ENCODE results near the gene PLK2. TPM values are rescaled to one million over a fixed set of nuclear protein-coding genes. Genes with fewer than 3 reads are reported as not detected.

The PLK2 gene
- total RNA-seq, 4 donors from 2014 or later: 18.2 to 61.4 (median 36.4) TPM

DNA sequence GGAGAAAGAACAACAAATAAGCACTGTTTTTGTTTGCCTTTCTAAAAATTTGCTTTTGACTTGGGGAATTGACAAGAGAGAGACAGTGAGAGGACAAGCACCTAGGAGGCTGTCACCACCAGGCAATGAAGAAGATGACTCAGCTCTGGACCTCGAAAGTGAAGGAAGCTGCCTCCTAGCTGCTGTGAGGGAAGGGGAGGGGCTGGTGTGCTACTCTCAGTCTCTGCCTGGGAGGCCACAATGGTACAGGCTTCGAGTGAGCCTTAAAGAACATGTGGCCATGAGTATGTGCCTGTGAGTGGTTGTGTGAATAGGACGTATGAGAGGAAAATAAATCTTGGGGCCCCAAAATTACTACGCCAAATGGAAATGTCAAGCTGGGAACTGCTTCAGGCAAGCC, 7.1 kb upstream of the PLK2 start:
- no peak for ATAC-seq
- Histone ChIP-seq H3K36me3 (no peaks in the 10 kb centered on the region), H3K27ac (no peak overlapping the region), H3K4me3 (no peak overlapping the region), H3K27me3 (no peaks in the 10 kb centered on the region), H3K9me3 (no peaks in the 10 kb centered on the region), H3K4me1 (peaks cover 0 to 7% (median 0%) of the 10 kb centered on the region in 3 donors)
- TF ChIP-seq POLR2A (IDR thresholded peaks at IDR 0.05) (no peak), POLR2AphosphoS5 (IDR thresholded peaks at IDR 0.05) (no peak), EP300 (IDR thresholded peaks at IDR 0.05) (no peak), CTCF (IDR thresholded peaks at IDR 0.05) (no peak)
- 45 to 55% methylated on average over 4 of the region's 4 CpGs for WGBS, 2 donors (ENCODE audit: low coverage in 1 of 2)

GRCh38 chr5:58462623-58463230, 2.8 kb upstream of the PLK2 start:
- 2 to 10% methylated on average over 4 of the region's 4 CpGs for WGBS, 2 donors (ENCODE audit: low coverage in 1 of 2)
- Histone ChIP-seq H3K9me3 (no peaks in the 10 kb centered on the region), H3K4me3 (no peak overlapping the region), H3K27me3 (no peaks in the 10 kb centered on the region), H3K36me3 (no peaks in the 10 kb centered on the region), H3K27ac (no peak overlapping the region), H3K4me1 (peaks cover 0 to 24% (median 0%) of the 10 kb centered on the region in 3 donors)
- TF ChIP-seq CTCF (IDR thresholded peaks at IDR 0.05): peak; percentile 51 to 78 (median 72)
- TF ChIP-seq POLR2A (IDR thresholded peaks at IDR 0.05): no peak
- no peak for ATAC-seq

GRCh38 chr5:58462154-58462553, 2.3 kb upstream of the PLK2 start:
- peaks cover 0 to 24% (median 0%) of the 10 kb centered on the region in 3 donors for H3K4me1 ChIP-seq
- no peak overlapping the region for H3K4me3 ChIP-seq
- no peaks in the 10 kb centered on the region for H3K9me3 ChIP-seq
- 51 to 69% methylated on average over 3 of the region's 3 CpGs for WGBS, 2 donors (ENCODE audit: low coverage in 1 of 2)
- H3K27me3 ChIP-seq: no peaks in the 10 kb centered on the region
- peak overlapping the region in 1 of 4 donors; percentile 11 for H3K27ac ChIP-seq
- TF ChIP-seq CTCF (IDR thresholded peaks at IDR 0.05) (no peak), POLR2AphosphoS5 (IDR thresholded peaks at IDR 0.05) (no peak)
- no peak for ATAC-seq
- no peaks in the 10 kb centered on the region for H3K36me3 ChIP-seq

DNA sequence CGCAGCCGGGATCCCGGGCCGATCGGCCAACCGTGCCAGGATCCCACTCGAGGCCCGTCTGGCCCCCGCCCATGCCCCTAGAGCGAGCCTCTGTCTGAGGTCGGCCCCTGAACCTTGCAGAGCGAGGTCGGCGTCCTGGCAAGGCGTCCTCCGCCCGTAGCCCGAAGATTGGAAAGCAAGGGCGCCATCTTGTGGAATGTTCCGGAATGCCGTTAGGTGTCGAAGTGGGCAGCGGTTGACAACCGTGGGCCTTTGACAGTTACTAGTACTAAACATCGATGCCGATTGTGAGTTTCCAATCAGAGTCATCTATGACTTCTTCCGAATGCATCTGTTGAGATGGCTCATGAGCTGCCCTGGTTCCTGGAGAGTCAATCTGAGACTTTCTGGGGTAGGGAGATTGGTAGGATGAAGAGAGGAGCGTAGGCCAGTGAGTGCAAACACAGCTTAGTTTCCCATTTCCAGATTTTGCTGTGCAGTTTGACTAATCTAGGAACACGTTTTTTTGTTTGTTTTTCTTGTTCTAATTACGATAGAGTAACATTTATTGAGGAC, 923 bp upstream of the PLK2 start:
- Histone ChIP-seq H3K27me3 (no peaks in the 10 kb centered on the region), H3K36me3 (peaks cover 0 to 3% of the 10 kb centered on the region in 2 donors), H3K9me3 (no peaks in the 10 kb centered on the region), H3K27ac (peak overlapping the region; percentile 89 to 97 (median 96)), H3K4me3 (peak overlapping the region; percentile 63 to 84), H3K4me1 (peaks cover 0 to 24% (median 0%) of the 10 kb centered on the region in 3 donors)
- ATAC-seq: peak; percentile 83
- WGBS, 2 donors (ENCODE audit: low coverage in 1 of 2): 41 to 44% methylated on average over 6 to 7 of the region's 30 CpGs
- TF ChIP-seq POLR2A (IDR thresholded peaks at IDR 0.05) (no peak), POLR2AphosphoS5 (IDR thresholded peaks at IDR 0.05) (peak; percentile 57), CTCF (IDR thresholded peaks at IDR 0.05) (peak; percentile 68 to 77 (median 76)), EP300 (IDR thresholded peaks at IDR 0.05) (no peak)
